HG02852 (cell line): ENCODE measurements around the gene MMP3.

Source experiments
- ATAC-seq: cut with Tn5 transposase; IDR thresholded peaks from one replicate; pipeline ENCODE4 v1.9.1; 2021; ENCODE audit warnings: mild to moderate bottlenecking, moderate library complexity; ENCODE audit not compliant: unreplicated experiment

MMP3 gene

GRCh38 chr11:102792604-102793003, 50.8 kb downstream of the MMP3 start:
- no peak for ATAC-seq

- no peak for ATAC-seq
These were observed 52.0 kb downstream of the MMP3 start for GRCh38 chr11:102791271-102792036.

- no peak for ATAC-seq
These were observed 54.9 kb downstream of the MMP3 start for GRCh38 chr11:102788334-102788995.
